CD4-positive, alpha-beta T cell treated with Interleukin-6 for 4 hours (primary cell): ENCODE measurements around the gene VAMP2.
"Not testable (repeated sequence)": the region's sequence is repeated elsewhere in the genome, so short reads cannot be mapped to it uniquely, and the experiment has no call there.

Experiments used
- DNase-seq: peaks from one replicate; pipeline ENCODE4 v3.0.0-alpha.2; 2020; ENCODE audit warnings: mixed read lengths

VAMP2 gene

GRCh38 chr17:8175795-8176196, 13.0 kb upstream of the VAMP2 start:
- peak; percentile 13 for DNase-seq

GRCh38 chr17:8173871-8174322, 11.1 kb upstream of the VAMP2 start:
- no peak for DNase-seq

GRCh38 chr17:8173056-8173870, 10.5 kb upstream of the VAMP2 start:
- DNase-seq: peak; percentile 81

GRCh38 chr17:8170186-8170585, 7.4 kb upstream of the VAMP2 start:
- DNase-seq: not testable (repeated sequence)

- DNase-seq: no peak
Observed at GRCh38 chr17:8167526-8167925, 4.8 kb upstream of the VAMP2 start.

GRCh38 chr17:8166731-8167130, 4.0 kb upstream of the VAMP2 start:
- DNase-seq: no peak

GRCh38 chr17:8164815-8165131, 2.0 kb upstream of the VAMP2 start:
- DNase-seq: peak; percentile 45

GRCh38 chr17:8163978-8164814, 1.4 kb upstream of the VAMP2 start:
- DNase-seq: peak; percentile 85

GRCh38 chr17:8162997-8163977, 539 bp upstream of the VAMP2 start:
- DNase-seq: peak; percentile 30

GRCh38 chr17:8161289-8162232, 1.2 kb downstream of the VAMP2 start:
- peak; percentile 17 for DNase-seq

- no peak for DNase-seq
Observed at GRCh38 chr17:8160741-8161221, 2.0 kb downstream of the VAMP2 start.

- no peak for DNase-seq
Observed at GRCh38 chr17:8160224-8160577, 2.5 kb downstream of the VAMP2 start.

- DNase-seq: no peak
Observed at GRCh38 chr17:8159459-8160223, 3.1 kb downstream of the VAMP2 start.

- DNase-seq: no peak
Observed at GRCh38 chr17:8159032-8159400, 3.7 kb downstream of the VAMP2 start.

- peak; percentile 88 for DNase-seq
Observed at GRCh38 chr17:8158267-8159031, 4.3 kb downstream of the VAMP2 start.

GRCh38 chr17:8156246-8156992, 6.3 kb downstream of the VAMP2 start:
- peak; percentile 100 for DNase-seq

GRCh38 chr17:8155996-8156245, 6.8 kb downstream of the VAMP2 start:
- no peak for DNase-seq

- DNase-seq: no peak
Observed at GRCh38 chr17:8155231-8155995, 7.3 kb downstream of the VAMP2 start.
